Measurements from ENCODE around the gene KCTD17. TPM values are rescaled to one million over a fixed set of nuclear protein-coding genes. Genes with fewer than 3 reads are reported as not detected.
A peak's percentile ranks its signal among the peaks of the same experiment; 100 is the strongest.

Gene KCTD17
- polyA plus RNA-seq, 10 donors, result 11.2 to 23.3 (median 16.5) TPM

GRCh38 chr22:37036655-37037377 lies 14.7 kb upstream of the KCTD17 start:
- no peak for DNase-seq

- no peak for DNase-seq
Observed at GRCh38 chr22:37037669-37038068, 13.9 kb upstream of the KCTD17 start.

GRCh38 chr22:37039466-37039865 lies 12.1 kb upstream of the KCTD17 start:
- DNase-seq, result peak in 1 of 3 donors; percentile 13

GRCh38 chr22:37043209-37043827 lies 8.2 kb upstream of the KCTD17 start:
- peak in 1 of 3 donors; percentile 11 for DNase-seq

GRCh38 chr22:37043828-37044538 lies 7.6 kb upstream of the KCTD17 start:
- DNase-seq, result peak in 1 of 3 donors; percentile 44

- DNase-seq, result no peak
Observed at GRCh38 chr22:37044634-37045625, 6.6 kb upstream of the KCTD17 start.

- DNase-seq, result no peak
Observed at GRCh38 chr22:37045958-37046357, 5.6 kb upstream of the KCTD17 start.

- DNase-seq, result no peak
Observed at GRCh38 chr22:37046589-37046988, 5.0 kb upstream of the KCTD17 start.

GRCh38 chr22:37047006-37047405 lies 4.5 kb upstream of the KCTD17 start:
- no peak for DNase-seq

- DNase-seq, result no peak
Observed at GRCh38 chr22:37048133-37048532, 3.4 kb upstream of the KCTD17 start.

GRCh38 chr22:37049224-37049623 lies 2.3 kb upstream of the KCTD17 start:
- DNase-seq, result no peak

- no peak for DNase-seq
Observed at GRCh38 chr22:37050913-37051312, 629 bp upstream of the KCTD17 start.

GRCh38 chr22:37052386-37053309 lies 1.1 kb downstream of the KCTD17 start:
- no peak for DNase-seq

GRCh38 chr22:37053310-37054055 lies 1.9 kb downstream of the KCTD17 start:
- peak in 1 of 3 donors; percentile 42 for DNase-seq

GRCh38 chr22:37054056-37054395 lies 2.5 kb downstream of the KCTD17 start:
- DNase-seq, result no peak

- DNase-seq, result no peak
Observed at GRCh38 chr22:37054600-37055365, 3.2 kb downstream of the KCTD17 start.

GRCh38 chr22:37056246-37056645 lies 4.7 kb downstream of the KCTD17 start:
- DNase-seq, result no peak

- no peak for DNase-seq
Observed at GRCh38 chr22:37057226-37057625, 5.7 kb downstream of the KCTD17 start.

All from muscle of back (tissue), 11 donors.